Chondrocyte (in vitro differentiated cells): ENCODE data around the gene CTBS. TPM values are rescaled to one million over a fixed set of nuclear protein-coding genes. Genes with fewer than 3 reads are reported as not detected.
A peak's percentile ranks its signal among the peaks of the same experiment; 100 is the strongest.

ENCODE experiments used
- DNase-seq: peaks from one replicate; pipeline ENCODE4 v3.0.0; 2021; ENCODE audit warnings: mixed read lengths, low spot score
- H3K27ac Mint-ChIP-seq: one replicate; pipeline ENCODE4 v1.8.0; 2021; ENCODE audit warnings: mild to moderate bottlenecking, moderate library complexity, mixed read lengths; ENCODE audit not compliant: unreplicated experiment
- H3K27me3 Mint-ChIP-seq: 2 replicates; pipeline ENCODE4 v1.8.0; 2021; ENCODE audit warnings: low read depth, mixed read lengths
- H3K36me3 Mint-ChIP-seq: 2 replicates; pipeline ENCODE4 v1.8.0; 2021; ENCODE audit warnings: low read depth, mixed read lengths
- H3K4me1 Mint-ChIP-seq: 2 replicates; pipeline ENCODE4 v1.8.0; 2021; ENCODE audit warnings: low read depth, mild to moderate bottlenecking, mixed read lengths
- H3K4me3 Mint-ChIP-seq: one replicate; pipeline ENCODE4 v1.8.0; 2021; ENCODE audit warnings: mild to moderate bottlenecking, moderate library complexity, mixed read lengths; ENCODE audit not compliant: unreplicated experiment
- H3K9me3 Mint-ChIP-seq: 2 replicates; pipeline ENCODE4 v1.8.0; 2021; ENCODE audit warnings: low read depth, mixed read lengths
- long read RNA-seq: library from polyadenylated mRNA; stranded (forward); transcript quantifications from one replicate; pipeline ENCODE4 v2.0.0, GENCODE V29; 2021
- total RNA-seq: library from RNA; stranded (reverse); gene quantifications from 3 replicates; pipeline ENCODE4 v1.2.1, GENCODE V29; 2021
- TF ChIP-seq, protein P1 (sequence below): fragments of 200-600 bp; sonication (generic); IDR thresholded peaks from 2 replicates; pipeline ENCODE4 v1.5.0; 2021; ENCODE audit warnings: antibody characterized with exemption, mild to moderate bottlenecking, moderate library complexity

CTBS gene, protein sequence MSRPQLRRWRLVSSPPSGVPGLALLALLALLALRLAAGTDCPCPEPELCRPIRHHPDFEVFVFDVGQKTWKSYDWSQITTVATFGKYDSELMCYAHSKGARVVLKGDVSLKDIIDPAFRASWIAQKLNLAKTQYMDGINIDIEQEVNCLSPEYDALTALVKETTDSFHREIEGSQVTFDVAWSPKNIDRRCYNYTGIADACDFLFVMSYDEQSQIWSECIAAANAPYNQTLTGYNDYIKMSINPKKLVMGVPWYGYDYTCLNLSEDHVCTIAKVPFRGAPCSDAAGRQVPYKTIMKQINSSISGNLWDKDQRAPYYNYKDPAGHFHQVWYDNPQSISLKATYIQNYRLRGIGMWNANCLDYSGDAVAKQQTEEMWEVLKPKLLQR
- total RNA-seq = 20.3 to 22.0 TPM (median 20.9 TPM) in 3 replicates
- long read RNA-seq, full-length matches to known transcripts = 16 of 47 reads
- long read RNA-seq, partial matches to known transcripts = 7 of 47 reads
- long read RNA-seq, other reads (novel, unspliced or antisense) = 24 of 47 reads

DNA sequence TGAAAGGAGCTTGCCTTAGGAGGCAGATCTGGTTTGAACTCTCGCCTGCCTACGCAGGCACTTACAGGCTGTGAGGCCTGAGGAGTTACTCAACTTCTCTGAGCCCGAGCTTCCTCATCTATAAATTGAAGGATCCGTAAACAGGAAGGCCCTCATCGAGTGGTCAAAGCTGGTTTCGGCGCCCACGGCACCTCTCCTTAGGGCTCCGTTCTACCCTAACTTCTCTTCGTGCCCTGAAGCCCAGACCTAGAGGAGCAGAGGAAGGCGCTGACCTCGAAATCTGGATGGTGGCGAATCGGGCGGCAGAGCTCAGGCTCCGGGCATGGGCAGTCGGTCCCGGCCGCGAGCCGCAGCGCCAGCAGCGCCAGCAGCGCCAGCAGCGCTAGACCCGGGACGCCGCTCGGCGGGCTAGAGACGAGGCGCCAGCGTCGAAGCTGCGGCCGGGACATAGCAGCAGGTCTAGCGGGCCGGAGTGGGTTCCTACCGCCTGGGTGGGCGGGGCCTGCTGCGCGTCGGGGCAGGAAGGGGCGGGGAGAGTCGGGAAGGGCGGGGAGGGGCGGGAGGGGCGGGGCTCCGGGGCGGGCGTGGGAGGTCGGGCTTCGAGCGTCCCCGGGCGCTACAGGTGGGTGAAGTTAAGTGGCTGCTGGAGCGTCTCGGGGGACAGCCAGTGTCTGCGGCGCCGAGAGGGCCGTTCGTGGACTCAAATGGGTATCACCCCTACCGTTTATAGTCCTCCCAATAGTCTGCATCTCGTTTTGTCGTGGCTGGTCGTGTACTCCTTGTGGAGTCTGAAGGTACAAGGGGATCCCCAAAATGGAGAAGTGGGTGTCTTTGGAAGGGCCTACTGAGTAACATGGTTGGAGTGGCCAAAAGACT is at the start of gene CTBS:
TSS of gene CTBS (minus strand) at position 474 of the 876 bp plus-strand sequence. CDS start at position 449, 25 bp downstream.
- no peaks in the 10 kb centered on the region for H3K27me3 Mint-ChIP-seq
- TF ChIP-seq, protein P1, sequence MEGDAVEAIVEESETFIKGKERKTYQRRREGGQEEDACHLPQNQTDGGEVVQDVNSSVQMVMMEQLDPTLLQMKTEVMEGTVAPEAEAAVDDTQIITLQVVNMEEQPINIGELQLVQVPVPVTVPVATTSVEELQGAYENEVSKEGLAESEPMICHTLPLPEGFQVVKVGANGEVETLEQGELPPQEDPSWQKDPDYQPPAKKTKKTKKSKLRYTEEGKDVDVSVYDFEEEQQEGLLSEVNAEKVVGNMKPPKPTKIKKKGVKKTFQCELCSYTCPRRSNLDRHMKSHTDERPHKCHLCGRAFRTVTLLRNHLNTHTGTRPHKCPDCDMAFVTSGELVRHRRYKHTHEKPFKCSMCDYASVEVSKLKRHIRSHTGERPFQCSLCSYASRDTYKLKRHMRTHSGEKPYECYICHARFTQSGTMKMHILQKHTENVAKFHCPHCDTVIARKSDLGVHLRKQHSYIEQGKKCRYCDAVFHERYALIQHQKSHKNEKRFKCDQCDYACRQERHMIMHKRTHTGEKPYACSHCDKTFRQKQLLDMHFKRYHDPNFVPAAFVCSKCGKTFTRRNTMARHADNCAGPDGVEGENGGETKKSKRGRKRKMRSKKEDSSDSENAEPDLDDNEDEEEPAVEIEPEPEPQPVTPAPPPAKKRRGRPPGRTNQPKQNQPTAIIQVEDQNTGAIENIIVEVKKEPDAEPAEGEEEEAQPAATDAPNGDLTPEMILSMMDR = no peak
- H3K4me1 Mint-ChIP-seq = peaks cover 40% of the 10 kb centered on the region
- H3K4me3 Mint-ChIP-seq = peak within 1 kb of the TSS; percentile 87
- peak within 1 kb of the TSS; percentile 99 for H3K27ac Mint-ChIP-seq
- H3K9me3 Mint-ChIP-seq = peaks cover 2% of the 10 kb centered on the region
- peaks cover 3% of the 10 kb centered on the region for H3K36me3 Mint-ChIP-seq
- DNase-seq = peak; percentile 91

DNA sequence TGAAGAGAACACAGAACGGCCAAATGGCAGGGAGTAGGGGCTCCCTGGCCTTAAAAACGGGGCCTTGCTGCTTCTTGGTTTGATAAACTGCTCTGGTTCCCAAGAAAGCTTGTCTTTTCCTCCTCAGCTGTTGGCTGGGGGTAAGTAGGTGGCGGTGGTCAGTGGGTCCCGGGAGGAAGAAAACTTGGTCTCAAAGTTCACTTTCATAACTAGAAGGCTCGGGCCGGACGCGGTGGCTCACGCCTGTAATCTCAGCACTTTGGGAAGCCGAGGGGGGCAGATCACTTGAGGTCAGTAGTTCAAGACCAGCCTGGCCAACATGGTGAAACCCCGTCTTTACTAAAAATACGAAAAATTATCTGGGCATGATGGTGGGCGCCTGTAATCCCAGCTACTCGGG is 47.3 kb upstream of the CTBS start:
- Mint-ChIP-seq H3K9me3 (no peaks in the 10 kb centered on the region), H3K4me1 (peaks cover 19% of the 10 kb centered on the region), H3K27me3 (no peaks in the 10 kb centered on the region), H3K27ac (no peak overlapping the region), H3K4me3 (no peak overlapping the region), H3K36me3 (no peaks in the 10 kb centered on the region)
- no peak for DNase-seq
- TF ChIP-seq, protein P1 = no peak

DNA sequence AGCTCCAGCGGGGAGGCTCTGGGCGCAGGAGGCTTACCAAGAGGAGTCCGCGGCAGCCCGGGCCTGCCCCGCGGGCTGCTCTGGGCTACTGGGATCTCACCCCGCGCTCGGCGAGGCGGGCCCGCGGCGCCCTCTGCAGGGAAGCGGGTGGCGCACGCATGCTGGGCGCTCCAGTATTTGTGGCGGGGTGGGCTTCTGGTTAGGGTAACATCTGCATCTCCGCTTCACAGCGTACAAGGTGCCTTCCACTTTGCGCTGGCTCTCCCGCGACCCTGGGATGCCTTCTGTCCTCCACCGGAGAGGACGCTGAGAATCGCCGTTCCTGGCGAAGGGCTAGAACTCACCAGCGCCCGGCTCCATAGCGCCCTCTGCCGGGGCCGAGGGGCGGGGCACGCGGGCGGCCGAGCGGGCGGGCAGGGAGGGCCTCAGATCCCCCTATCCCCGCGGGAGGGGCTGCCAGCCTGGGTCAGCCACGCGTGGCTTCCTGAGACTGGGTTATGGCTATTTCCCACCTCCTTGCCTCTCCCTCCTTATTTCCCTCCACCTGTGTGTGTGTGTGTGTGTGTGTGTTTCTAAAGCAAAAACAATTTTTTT is 46.6 kb upstream of the CTBS start:
- TF ChIP-seq, protein P1 = peak; percentile 100
- no peak for DNase-seq
- Mint-ChIP-seq H3K9me3 (no peaks in the 10 kb centered on the region), H3K27ac (peak overlapping the region; percentile 76), H3K4me1 (peaks cover 19% of the 10 kb centered on the region), H3K4me3 (peak overlapping the region; percentile 84), H3K27me3 (no peaks in the 10 kb centered on the region), H3K36me3 (no peaks in the 10 kb centered on the region)

DNA sequence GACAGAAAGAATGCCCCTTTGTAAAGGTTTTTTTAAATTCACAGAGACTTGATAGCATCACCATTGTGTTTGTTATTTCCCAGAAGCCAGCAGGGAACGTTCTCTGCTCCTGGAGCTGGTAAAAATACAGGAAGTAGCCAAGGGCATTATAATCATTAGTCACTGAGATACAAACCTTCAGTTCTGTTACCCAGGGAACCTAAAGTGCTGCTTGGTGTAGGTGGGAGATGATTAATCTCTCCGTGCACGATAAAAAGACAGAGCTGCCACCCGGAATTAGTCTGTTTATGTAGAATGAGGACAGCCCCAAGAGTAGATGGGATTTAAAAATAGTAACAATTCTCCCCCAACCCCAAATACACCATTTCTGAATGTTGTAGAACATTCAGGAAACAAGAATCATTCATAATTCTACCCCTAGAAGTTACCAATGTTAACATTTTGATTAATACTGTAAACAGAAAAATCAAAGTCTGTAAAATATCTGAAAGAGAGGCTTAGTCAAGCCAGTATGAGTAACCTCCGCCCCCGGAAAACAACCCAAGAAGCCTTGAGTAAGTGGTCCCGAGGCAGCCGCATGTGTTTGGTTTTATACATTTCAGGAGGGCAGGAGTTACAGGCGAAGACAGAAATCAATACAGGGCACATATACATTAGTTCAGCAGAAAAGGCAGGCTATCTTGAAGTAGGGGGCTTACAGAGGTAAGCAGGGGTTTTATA is 45.3 kb upstream of the CTBS start:
- H3K4me3 Mint-ChIP-seq = peak overlapping the region; percentile 34

More for the DNA sequence above, 45.3 kb upstream of the CTBS start:
- TF ChIP-seq, protein P1 = no peak
- H3K9me3 Mint-ChIP-seq = peaks cover 6% of the 10 kb centered on the region
- H3K4me1 Mint-ChIP-seq = peaks cover 19% of the 10 kb centered on the region
- peaks cover under 1% of the 10 kb centered on the region for H3K36me3 Mint-ChIP-seq
- H3K27me3 Mint-ChIP-seq = no peaks in the 10 kb centered on the region
- H3K27ac Mint-ChIP-seq = peak overlapping the region; percentile 78
- DNase-seq = no peak
